D721Med (cell line): ENCODE measurements around the gene BTLA.
"Not testable (repeated sequence)": the region's sequence is repeated elsewhere in the genome, so short reads cannot be mapped to it uniquely, and the experiment has no call there.

Source experiments
- DNase-seq: peaks from one replicate; pipeline ENCODE4 v3.0.0; 2011; ENCODE audit warnings: low spot score; ENCODE audit not compliant: insufficient read length
- FAIRE-seq: peaks from 2 replicates; lab custom pipeline; 2011; peaks lifted over from hg19 to GRCh38; lab: Jason Lieb, UNC
- TF ChIP-seq, protein P1 (sequence below): IDR thresholded peaks from 2 replicates; pipeline ENCODE4 v1.5.1; 2012; ENCODE audit warnings: mild to moderate bottlenecking, control low read depth; ENCODE audit not compliant: insufficient read depth; ENCODE audit errors: missing control alignments

BTLA gene

GRCh38 chr3:112424394-112424793, 74.9 kb downstream of the BTLA start:
- TF ChIP-seq, protein P1, sequence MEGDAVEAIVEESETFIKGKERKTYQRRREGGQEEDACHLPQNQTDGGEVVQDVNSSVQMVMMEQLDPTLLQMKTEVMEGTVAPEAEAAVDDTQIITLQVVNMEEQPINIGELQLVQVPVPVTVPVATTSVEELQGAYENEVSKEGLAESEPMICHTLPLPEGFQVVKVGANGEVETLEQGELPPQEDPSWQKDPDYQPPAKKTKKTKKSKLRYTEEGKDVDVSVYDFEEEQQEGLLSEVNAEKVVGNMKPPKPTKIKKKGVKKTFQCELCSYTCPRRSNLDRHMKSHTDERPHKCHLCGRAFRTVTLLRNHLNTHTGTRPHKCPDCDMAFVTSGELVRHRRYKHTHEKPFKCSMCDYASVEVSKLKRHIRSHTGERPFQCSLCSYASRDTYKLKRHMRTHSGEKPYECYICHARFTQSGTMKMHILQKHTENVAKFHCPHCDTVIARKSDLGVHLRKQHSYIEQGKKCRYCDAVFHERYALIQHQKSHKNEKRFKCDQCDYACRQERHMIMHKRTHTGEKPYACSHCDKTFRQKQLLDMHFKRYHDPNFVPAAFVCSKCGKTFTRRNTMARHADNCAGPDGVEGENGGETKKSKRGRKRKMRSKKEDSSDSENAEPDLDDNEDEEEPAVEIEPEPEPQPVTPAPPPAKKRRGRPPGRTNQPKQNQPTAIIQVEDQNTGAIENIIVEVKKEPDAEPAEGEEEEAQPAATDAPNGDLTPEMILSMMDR: no peak
- FAIRE-seq: no peak
- no peak for DNase-seq

DNA sequence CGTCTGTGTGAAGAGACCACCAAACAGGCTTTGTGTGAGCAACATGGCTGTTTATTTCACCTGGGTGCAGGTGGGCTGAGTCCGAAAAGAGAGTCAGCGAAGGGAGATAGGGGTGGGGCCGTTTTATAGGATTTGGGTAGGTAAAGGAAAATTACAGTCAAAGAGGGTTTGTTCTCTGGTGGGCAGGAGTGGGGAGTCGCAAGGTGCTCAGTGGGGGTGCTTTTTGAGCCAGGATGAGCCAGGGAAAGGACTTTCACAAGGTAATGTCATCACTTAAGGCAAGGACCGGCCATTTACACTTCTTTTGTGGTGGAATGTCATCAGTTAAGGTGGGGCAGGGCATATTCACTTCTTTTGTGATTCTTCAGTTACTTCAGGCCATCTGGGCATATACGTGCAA, 76.4 kb downstream of the BTLA start:
- not testable (repeated sequence) for FAIRE-seq, DNase-seq

DNA sequence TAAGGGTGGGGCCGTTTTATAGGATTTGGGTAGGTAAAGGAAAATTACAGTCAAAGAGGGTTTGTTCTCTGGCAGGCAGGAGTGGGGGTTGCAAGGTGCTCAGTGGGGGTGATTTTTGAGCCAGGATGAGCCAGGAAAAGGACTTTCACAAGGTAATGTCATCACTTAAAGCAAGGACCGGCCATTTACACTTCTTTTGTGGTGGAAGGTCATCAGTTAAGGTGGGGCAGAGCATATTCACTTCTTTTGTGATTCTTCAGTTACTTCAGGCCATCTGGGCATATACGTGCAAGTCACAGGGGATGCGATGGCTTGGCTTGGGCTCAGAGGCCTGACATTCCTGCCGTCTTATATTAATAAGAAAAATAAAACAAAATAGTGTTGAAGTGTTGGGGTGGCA, 80.7 kb downstream of the BTLA start:
- not testable (repeated sequence) for FAIRE-seq, DNase-seq

DNA sequence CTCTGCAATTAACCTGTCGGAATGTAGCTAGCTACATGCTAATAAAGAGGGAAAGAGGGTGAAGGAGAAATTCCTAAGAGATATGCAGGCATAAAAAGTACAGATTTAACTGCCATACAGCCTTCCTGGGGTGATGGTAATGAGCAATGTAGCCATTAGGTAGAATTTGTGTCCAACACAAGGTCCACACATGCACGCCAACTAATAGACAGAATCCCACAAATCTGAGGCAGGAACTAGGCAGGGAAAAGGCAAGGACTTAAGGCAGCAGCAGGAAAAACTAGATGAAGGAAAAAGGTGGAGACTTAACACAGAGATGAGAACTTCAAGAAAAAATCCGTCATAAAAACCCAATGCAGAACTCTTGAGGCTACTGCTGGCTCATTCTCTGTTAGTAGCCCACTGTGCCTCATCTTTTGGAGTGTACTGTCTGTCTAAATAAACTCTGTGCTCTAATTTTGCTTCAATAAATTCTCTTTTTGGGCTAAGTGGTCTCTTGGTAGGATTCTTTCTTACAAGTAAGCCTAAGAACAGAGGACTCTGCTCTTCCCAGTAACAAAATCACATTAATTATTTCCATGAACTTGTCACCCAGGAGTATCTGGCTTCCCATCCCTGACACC, 81.5 kb downstream of the BTLA start:
- FAIRE-seq (no peak), DNase-seq (no peak)
- TF ChIP-seq, protein P1: no peak

- TF ChIP-seq, protein P1: no peak
- no peak for DNase-seq
- FAIRE-seq: no peak
These were observed 82.7 kb downstream of the BTLA start for GRCh38 chr3:112416391-112417212.

- DNase-seq (no peak), FAIRE-seq (no peak)
- TF ChIP-seq, protein P1: no peak
These were observed 83.9 kb downstream of the BTLA start for GRCh38 chr3:112415390-112415789.
